HepG2 (cell line): ENCODE results near the gene RBM14. TPM values are rescaled to one million over a fixed set of nuclear protein-coding genes. Genes with fewer than 3 reads are reported as not detected.

ENCODE experiments used
- CBFB ChIP-seq: sonication (generic); formaldehyde crosslinking; IDR thresholded peaks from 2 replicates; pipeline ENCODE4 v1.4.0; 2020; ENCODE audit warnings: missing genetic modification reagents
- EEA1 ChIP-seq: sonication (generic); formaldehyde crosslinking; IDR thresholded peaks from 2 replicates; pipeline ENCODE4 v1.5.1; 2020; ENCODE audit warnings: mild to moderate bottlenecking, missing genetic modification reagents, borderline replicate concordance
- GLI4 ChIP-seq: sonication (generic); formaldehyde crosslinking; IDR thresholded peaks from 2 replicates; pipeline ENCODE4 v1.5.1; 2020; ENCODE audit warnings: missing genetic modification reagents, mild to moderate bottlenecking, moderate library complexity, borderline replicate concordance
- KLF12 ChIP-seq: sonication (generic); formaldehyde crosslinking; IDR thresholded peaks from 2 replicates; pipeline ENCODE4 v1.4.0; 2020; ENCODE audit warnings: missing genetic modification reagents, borderline replicate concordance
- MAFG ChIP-seq: sonication (generic); formaldehyde crosslinking; IDR thresholded peaks from 2 replicates; pipeline ENCODE4 v1.5.1; 2020; ENCODE audit warnings: mild to moderate bottlenecking, missing genetic modification reagents
- NFYB ChIP-seq: sonication (generic); formaldehyde crosslinking; IDR thresholded peaks from 2 replicates; pipeline ENCODE4 v1.4.0; 2020; ENCODE audit warnings: missing genetic modification reagents
- POLR2AphosphoS2 ChIP-seq: IDR thresholded peaks from 2 replicates; pipeline ENCODE4 v1.6.1; 2011; ENCODE audit warnings: low read depth, low read length, improper control_type of control experiment
- RARA ChIP-seq: IDR thresholded peaks from 2 replicates; pipeline ENCODE4 v1.6.1; 2016; ENCODE audit warnings: missing genetic modification reagents, missing compliant biosample characterization
- SMAD1 ChIP-seq: sonication (generic); formaldehyde crosslinking; IDR thresholded peaks from 2 replicates; pipeline ENCODE4 v1.4.0; 2020; ENCODE audit warnings: missing genetic modification reagents, low read depth, mild to moderate bottlenecking, borderline replicate concordance
- TEAD3 ChIP-seq: optimal IDR thresholded peaks from 2 replicates; pipeline ENCODE3; 2016; ENCODE audit warnings: borderline replicate concordance
- TOPORS ChIP-seq: sonication (generic); formaldehyde crosslinking; IDR thresholded peaks from 2 replicates; pipeline ENCODE4 v1.8.0; 2023; ENCODE audit warnings: mild to moderate bottlenecking, missing genetic modification reagents
- ZFP82 ChIP-seq: sonication (generic); formaldehyde crosslinking; IDR thresholded peaks from 2 replicates; pipeline ENCODE4 v1.5.1; 2020; ENCODE audit warnings: mild to moderate bottlenecking, missing genetic modification reagents, borderline replicate concordance
- ZKSCAN5 ChIP-seq: sonication (generic); formaldehyde crosslinking; IDR thresholded peaks from 2 replicates; pipeline ENCODE4 v1.5.1; 2020; ENCODE audit warnings: mild to moderate bottlenecking, missing genetic modification reagents
- ZNF350 ChIP-seq: sonication (generic); formaldehyde crosslinking; IDR thresholded peaks from 2 replicates; pipeline ENCODE4 v1.4.0; 2020; ENCODE audit warnings: mild to moderate bottlenecking, low read depth, missing genetic modification reagents, borderline replicate concordance
- ZNF558 ChIP-seq: sonication (generic); formaldehyde crosslinking; IDR thresholded peaks from 2 replicates; pipeline ENCODE4 v1.9.0; 2022; ENCODE audit warnings: mild to moderate bottlenecking, missing genetic modification reagents, borderline replicate concordance
- ZNF616 ChIP-seq: sonication (generic); formaldehyde crosslinking; IDR thresholded peaks from 2 replicates; pipeline ENCODE4 v1.5.0; 2020; ENCODE audit warnings: low read depth, mild to moderate bottlenecking, missing genetic modification reagents
- ZNF878 ChIP-seq: sonication (generic); formaldehyde crosslinking; IDR thresholded peaks from 2 replicates; pipeline ENCODE4 v1.8.1; 2023; ENCODE audit warnings: mild to moderate bottlenecking, missing genetic modification reagents, moderate library complexity
- ZSCAN9 ChIP-seq: IDR thresholded peaks from 2 replicates; pipeline ENCODE4 v1.6.1; 2016; ENCODE audit warnings: borderline replicate concordance
- polyA plus RNA-seq, 8 experiments: library from polyadenylated mRNA; depleted of rRNA in 3 of 8; stranded (reverse) in 7 of 8; unstranded in 1 of 8; fragments of >200 nt; fragmentation: Illumina TruSeq in 4 of 8; extraction: Trizol in 4 of 8; gene quantifications; 2 replicates each; pipeline versions ENCODE4 v1.2.1 to v1.2.3, GENCODE V29; 2011 to 2016; ENCODE audit warnings: low read depth in 4 of 8, missing spikeins in 1 of 8, mixed read lengths in 1 of 8; ENCODE audit not compliant: insufficient read depth in 1 of 8
- total RNA-seq, 5 experiments: library from RNA; depleted of rRNA; stranded (reverse); fragments of >200 nt; fragmentation: Illumina TruSeq; extraction: Trizol; gene quantifications; 2 replicates each; pipeline ENCODE4 v1.2.3, GENCODE V29; 2016; ENCODE audit warnings: low read depth in 1 of 5
- TF ChIP-seq, protein P1 (sequence below): sonication (generic); formaldehyde crosslinking; IDR thresholded peaks from 2 replicates; pipeline ENCODE4 v1.4.0; 2020; ENCODE audit warnings: missing genetic modification reagents
- TF ChIP-seq, protein P2 (sequence below), 2 experiments: IDR thresholded peaks; 2 replicates each; pipeline ENCODE4 v1.6.1; 2011 to 2012; ENCODE audit warnings: low read length in 2 of 2, borderline replicate concordance in 1 of 2, low read depth in 1 of 2, mild to moderate bottlenecking in 1 of 2, moderate library complexity in 1 of 2
- TF ChIP-seq, protein P3 (sequence below): sonication (generic); formaldehyde crosslinking; IDR thresholded peaks from 2 replicates; pipeline ENCODE4 v1.8.0; 2022; ENCODE audit warnings: missing genetic modification reagents, mild to moderate bottlenecking, moderate library complexity, borderline replicate concordance

Gene RBM14
- total and polyA plus RNA-seq, 2 of the 13 experiments (the other 11 are each of a cell fraction or from before 2014, with no cell fraction given): 12.7 to 44.1 TPM

DNA sequence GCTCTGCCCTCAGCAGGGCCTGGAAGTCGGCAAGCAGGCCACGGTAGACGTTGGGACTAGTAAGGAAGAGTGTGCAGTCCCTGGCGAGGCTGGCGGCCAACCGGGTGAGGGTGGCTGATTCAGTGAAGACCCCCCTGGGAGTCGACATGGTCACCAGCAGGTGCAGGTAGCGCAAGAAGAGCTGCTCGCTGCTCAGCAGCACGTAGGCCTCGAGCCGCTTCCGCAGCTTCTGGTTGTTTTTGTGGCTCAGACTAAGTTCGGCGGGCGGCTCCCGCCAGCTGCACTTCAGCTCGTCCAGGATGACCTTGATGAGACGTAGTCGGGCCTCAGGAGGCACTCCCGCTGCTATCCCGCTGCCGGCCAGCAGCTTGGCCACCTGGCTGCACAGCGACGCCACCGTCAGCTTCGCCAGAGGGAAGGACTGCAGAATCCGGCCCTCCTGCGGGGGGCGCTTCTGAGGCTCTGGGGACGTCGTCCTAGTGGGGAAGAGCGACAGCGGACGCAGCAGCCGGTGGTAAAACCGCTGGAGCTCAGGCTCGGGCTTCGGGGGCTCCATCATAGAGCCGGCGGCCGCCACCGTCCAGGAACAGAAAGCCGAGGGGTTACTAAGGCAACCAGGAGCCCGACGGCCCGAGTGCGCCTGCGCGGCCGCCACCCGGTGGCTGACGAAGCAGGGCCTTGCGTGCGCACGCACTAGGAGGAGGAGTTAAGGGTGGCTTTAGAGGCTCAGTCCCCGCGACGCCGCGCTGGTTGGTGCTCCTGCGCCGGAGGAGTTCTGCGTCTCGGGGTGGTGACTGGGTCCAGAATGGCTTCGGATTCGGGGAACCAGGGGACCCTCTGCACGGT, 23.8 kb upstream of the RBM14 start, which contains the start of the genes CCDC87 and CCS (continued):
- peak; percentile 32; the same call in 1 of the 2 replicates for TF ChIP-seq RARA (CRISPR knock-in tag)
- TF ChIP-seq NFYB (CRISPR knock-in tag): no peak; the same call in none of the 2 replicates
- TF ChIP-seq ZKSCAN5: no peak
- peak; percentile 69; the same call in 1 of the 2 replicates for TF ChIP-seq KLF12 (CRISPR knock-in tag)
- TF ChIP-seq ZSCAN9 (CRISPR knock-in tag): peak; percentile 75; the same call in 1 of the 2 replicates
- TF ChIP-seq TOPORS: peak; percentile 85; the same call in 1 of the 2 replicates
- peak; percentile 60; the same call in 1 of the 2 replicates for TF ChIP-seq ZNF558 (CRISPR knock-in tag)
- no peak for TF ChIP-seq TEAD3 (CRISPR knock-in tag)
- TF ChIP-seq, protein P1, sequence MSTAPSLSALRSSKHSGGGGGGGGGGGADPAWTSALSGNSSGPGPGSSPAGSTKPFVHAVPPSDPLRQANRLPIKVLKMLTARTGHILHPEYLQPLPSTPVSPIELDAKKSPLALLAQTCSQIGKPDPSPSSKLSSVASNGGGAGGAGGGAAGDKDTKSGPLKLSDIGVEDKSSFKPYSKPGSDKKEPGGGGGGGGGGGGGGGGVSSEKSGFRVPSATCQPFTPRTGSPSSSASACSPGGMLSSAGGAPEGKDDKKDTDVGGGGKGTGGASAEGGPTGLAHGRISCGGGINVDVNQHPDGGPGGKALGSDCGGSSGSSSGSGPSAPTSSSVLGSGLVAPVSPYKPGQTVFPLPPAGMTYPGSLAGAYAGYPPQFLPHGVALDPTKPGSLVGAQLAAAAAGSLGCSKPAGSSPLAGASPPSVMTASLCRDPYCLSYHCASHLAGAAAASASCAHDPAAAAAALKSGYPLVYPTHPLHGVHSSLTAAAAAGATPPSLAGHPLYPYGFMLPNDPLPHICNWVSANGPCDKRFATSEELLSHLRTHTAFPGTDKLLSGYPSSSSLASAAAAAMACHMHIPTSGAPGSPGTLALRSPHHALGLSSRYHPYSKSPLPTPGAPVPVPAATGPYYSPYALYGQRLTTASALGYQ (CRISPR knock-in tag): peak; percentile 60; the same call in 1 of the 2 replicates
- TF ChIP-seq, protein P2, sequence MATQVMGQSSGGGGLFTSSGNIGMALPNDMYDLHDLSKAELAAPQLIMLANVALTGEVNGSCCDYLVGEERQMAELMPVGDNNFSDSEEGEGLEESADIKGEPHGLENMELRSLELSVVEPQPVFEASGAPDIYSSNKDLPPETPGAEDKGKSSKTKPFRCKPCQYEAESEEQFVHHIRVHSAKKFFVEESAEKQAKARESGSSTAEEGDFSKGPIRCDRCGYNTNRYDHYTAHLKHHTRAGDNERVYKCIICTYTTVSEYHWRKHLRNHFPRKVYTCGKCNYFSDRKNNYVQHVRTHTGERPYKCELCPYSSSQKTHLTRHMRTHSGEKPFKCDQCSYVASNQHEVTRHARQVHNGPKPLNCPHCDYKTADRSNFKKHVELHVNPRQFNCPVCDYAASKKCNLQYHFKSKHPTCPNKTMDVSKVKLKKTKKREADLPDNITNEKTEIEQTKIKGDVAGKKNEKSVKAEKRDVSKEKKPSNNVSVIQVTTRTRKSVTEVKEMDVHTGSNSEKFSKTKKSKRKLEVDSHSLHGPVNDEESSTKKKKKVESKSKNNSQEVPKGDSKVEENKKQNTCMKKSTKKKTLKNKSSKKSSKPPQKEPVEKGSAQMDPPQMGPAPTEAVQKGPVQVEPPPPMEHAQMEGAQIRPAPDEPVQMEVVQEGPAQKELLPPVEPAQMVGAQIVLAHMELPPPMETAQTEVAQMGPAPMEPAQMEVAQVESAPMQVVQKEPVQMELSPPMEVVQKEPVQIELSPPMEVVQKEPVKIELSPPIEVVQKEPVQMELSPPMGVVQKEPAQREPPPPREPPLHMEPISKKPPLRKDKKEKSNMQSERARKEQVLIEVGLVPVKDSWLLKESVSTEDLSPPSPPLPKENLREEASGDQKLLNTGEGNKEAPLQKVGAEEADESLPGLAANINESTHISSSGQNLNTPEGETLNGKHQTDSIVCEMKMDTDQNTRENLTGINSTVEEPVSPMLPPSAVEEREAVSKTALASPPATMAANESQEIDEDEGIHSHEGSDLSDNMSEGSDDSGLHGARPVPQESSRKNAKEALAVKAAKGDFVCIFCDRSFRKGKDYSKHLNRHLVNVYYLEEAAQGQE (IDR thresholded peaks at IDR 0.05; ENCODE audit: borderline replicate concordance in 1 of 2, low read depth in 1 of 2, low read length in 2 of 2): no peak
- no peak for TF ChIP-seq GLI4 (CRISPR knock-in tag)
- peak; percentile 87; the same call in 1 of the 2 replicates for TF ChIP-seq ZNF350 (CRISPR knock-in tag)
- TF ChIP-seq EEA1 (CRISPR knock-in tag): peak; percentile 73; the same call in 1 of the 2 replicates
- TF ChIP-seq, protein P3, sequence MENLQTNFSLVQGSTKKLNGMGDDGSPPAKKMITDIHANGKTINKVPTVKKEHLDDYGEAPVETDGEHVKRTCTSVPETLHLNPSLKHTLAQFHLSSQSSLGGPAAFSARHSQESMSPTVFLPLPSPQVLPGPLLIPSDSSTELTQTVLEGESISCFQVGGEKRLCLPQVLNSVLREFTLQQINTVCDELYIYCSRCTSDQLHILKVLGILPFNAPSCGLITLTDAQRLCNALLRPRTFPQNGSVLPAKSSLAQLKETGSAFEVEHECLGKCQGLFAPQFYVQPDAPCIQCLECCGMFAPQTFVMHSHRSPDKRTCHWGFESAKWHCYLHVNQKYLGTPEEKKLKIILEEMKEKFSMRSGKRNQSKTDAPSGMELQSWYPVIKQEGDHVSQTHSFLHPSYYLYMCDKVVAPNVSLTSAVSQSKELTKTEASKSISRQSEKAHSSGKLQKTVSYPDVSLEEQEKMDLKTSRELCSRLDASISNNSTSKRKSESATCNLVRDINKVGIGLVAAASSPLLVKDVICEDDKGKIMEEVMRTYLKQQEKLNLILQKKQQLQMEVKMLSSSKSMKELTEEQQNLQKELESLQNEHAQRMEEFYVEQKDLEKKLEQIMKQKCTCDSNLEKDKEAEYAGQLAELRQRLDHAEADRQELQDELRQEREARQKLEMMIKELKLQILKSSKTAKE (CRISPR knock-in tag): 0 out of 2 replicates have a peak, but pooled peaks have one; percentile 23
- no peak for TF ChIP-seq SMAD1 (CRISPR knock-in tag)
- TF ChIP-seq ZFP82: no peak; the same call in 1 of the 2 replicates
- no peak for TF ChIP-seq POLR2AphosphoS2
- no peak for TF ChIP-seq ZNF878 (CRISPR knock-in tag)
- peak; percentile 57; the same call in 1 of the 2 replicates for TF ChIP-seq CBFB (CRISPR knock-in tag)
- no peak for TF ChIP-seq MAFG (CRISPR knock-in tag)
- no peak for TF ChIP-seq ZNF616
